A673 (cell line): ENCODE data around the gene TGM3. TPM values are rescaled to one million over a fixed set of nuclear protein-coding genes. Genes with fewer than 3 reads are reported as not detected.
A peak's percentile ranks its signal among the peaks of the same experiment; 100 is the strongest.

Experiments
- Bru-seq: library from RNA; stranded (reverse); fragments of 400-500 nt; gene quantifications from one replicate; lab custom pipeline; 2021; lab: Mats Ljungman, UMichigan
- BruChase-seq, 2 experiments: library from RNA; stranded (reverse); fragments of 400-500 nt; gene quantifications; one replicate each; lab custom pipeline; 2021; lab: Mats Ljungman, UMichigan
- BruUV-seq: library from RNA; stranded (reverse); fragments of 400-500 nt; replicated peaks from 2 replicates; lab custom pipeline; 2021; lab: Mats Ljungman, UMichigan
- CTCF ChIA-PET: fragments of 300-600 bp; sonication (Branson Sonifier 250); formaldehyde crosslinking; loops from one replicate; lab custom pipeline; 2022; ENCODE audit warnings: antibody characterized with exemption; lab: Charles Lee
- POLR2A ChIA-PET: fragments of 300-600 bp; sonication (Branson Sonifier 250); formaldehyde crosslinking; loops from one replicate; lab custom pipeline; 2022; ENCODE audit warnings: antibody characterized with exemption; ENCODE audit not compliant: low non-redundant PET; lab: Charles Lee
- DNase-seq: peaks from one replicate; pipeline ENCODE4 v3.0.0-alpha.2; 2015; ENCODE audit warnings: low spot score
- H3K27ac ChIP-seq: fragments of 200-600 bp; sonication (generic); 2 replicates; pipeline ENCODE4 v1.5.1; 2016; ENCODE audit warnings: mixed run types, low read depth, mild to moderate bottlenecking, mixed read lengths, antibody characterized with exemption, low read length; ENCODE audit not compliant: poor library complexity, severe bottlenecking
- H3K27me3 ChIP-seq: fragments of 200-600 bp; sonication (generic); replicated peaks from 2 replicates; pipeline ENCODE4 v1.6.1; 2017; ENCODE audit warnings: mixed run types, low read depth, mild to moderate bottlenecking, mixed read lengths, antibody characterized with exemption, low read length; ENCODE audit not compliant: insufficient read depth, poor library complexity
- H3K36me3 ChIP-seq: fragments of 200-600 bp; sonication (generic); 2 replicates; pipeline ENCODE4 v1.6.1; 2016; ENCODE audit warnings: mixed run types, mild to moderate bottlenecking, mixed read lengths, antibody characterized with exemption, low read length; ENCODE audit not compliant: insufficient read depth, poor library complexity, severe bottlenecking
- H3K4me1 ChIP-seq: fragments of 200-600 bp; sonication (generic); 2 replicates; pipeline ENCODE4 v1.6.1; 2017; ENCODE audit warnings: mixed run types, mild to moderate bottlenecking, mixed read lengths, antibody characterized with exemption, low read length; ENCODE audit not compliant: insufficient read depth, poor library complexity, severe bottlenecking
- H3K4me3 ChIP-seq: fragments of 200-600 bp; sonication (generic); 2 replicates; pipeline ENCODE4 v1.5.1; 2016; ENCODE audit warnings: low read depth, mixed run types, mild to moderate bottlenecking, mixed read lengths, low read length; ENCODE audit not compliant: poor library complexity, severe bottlenecking
- H3K9me3 ChIP-seq: fragments of 200-600 bp; sonication (generic); 2 replicates; pipeline ENCODE4 v1.6.1; 2016; ENCODE audit warnings: mixed run types, low read depth, mild to moderate bottlenecking, mixed read lengths, antibody characterized with exemption, low read length; ENCODE audit not compliant: poor library complexity, severe bottlenecking
- CTCF ChIP-seq: fragments of 300-800, 200-600 bp; sonication (generic); conservative IDR thresholded peaks from 2 replicates; pipeline ENCODE4 v1.5.1; 2017; ENCODE audit warnings: low read depth, mild to moderate bottlenecking, antibody characterized with exemption, low read length, moderate library complexity, mixed read lengths
- EZH2 ChIP-seq: fragments of 200-600 bp; sonication (generic); IDR thresholded peaks from 2 replicates; pipeline ENCODE4 v1.6.1; 2017; ENCODE audit warnings: borderline replicate concordance, low read depth, mild to moderate bottlenecking, mixed read lengths, antibody characterized with exemption, low read length; ENCODE audit not compliant: poor library complexity, severe bottlenecking
- intact Hi-C: fragments of 100-400 bp; cut with micrococcal nuclease; formaldehyde crosslinking; loops from one replicate; pipeline ENCODE4 v1.10.0; 2022; ENCODE audit not compliant: unreplicated experiment
- long read RNA-seq: library from polyadenylated mRNA; stranded (forward); transcript quantifications from one replicate; pipeline ENCODE4 v2.0.0, GENCODE V29; 2022
- total RNA-seq: library from RNA; stranded (reverse); gene quantifications from 2 replicates; pipeline ENCODE4 v1.2.3, GENCODE V29; 2021

The TGM3 gene
- total RNA-seq, result 0.11 TPM in 1 of 2 replicates, not detected in the other
- Bru-seq, nascent RNA, result percentile 9 among the genes with signal in this experiment
- BruChase-seq, experiment 1, labeled RNA remaining after a 2-hour chase, result percentile 7 among the genes with signal in this experiment
- percentile 13 among the genes with signal in this experiment for BruChase-seq, experiment 2, labeled RNA remaining after a 6-hour chase
- long read RNA-seq, result 0 reads

GRCh38 chr20:2295886-2296515 lies at the start of gene TGM3:
Gene TGM3 (plus strand): TSS chr20:2296001. CDS start chr20:2296064, 63 bp downstream.
- no peak within 1 kb of the TSS for H3K27ac ChIP-seq
- CTCF ChIA-PET, result no interaction called here
- no peaks in the 10 kb centered on the region for H3K4me1 ChIP-seq
- no peaks in the 10 kb centered on the region for H3K36me3 ChIP-seq
- TF ChIP-seq CTCF (no peak), EZH2 (no peak)
- H3K4me3 ChIP-seq, result no peak within 1 kb of the TSS
- no peaks in the 10 kb centered on the region for H3K9me3 ChIP-seq
- POLR2A ChIA-PET, result no interaction called here
- no peak for DNase-seq
- no TSS peak for BruUV-seq
- no peaks in the 10 kb centered on the region for H3K27me3 ChIP-seq
- intact Hi-C loops, result no loop called here

- Histone ChIP-seq H3K4me3 (no peak overlapping the region), H3K4me1 (peaks cover 7% of the 10 kb centered on the region), H3K27ac (no peak overlapping the region), H3K36me3 (no peaks in the 10 kb centered on the region), H3K9me3 (no peaks in the 10 kb centered on the region), H3K27me3 (peaks cover 22% of the 10 kb centered on the region)
- BruUV-seq, result no TSS peak
- ChIA-PET CTCF (interaction anchor here (0.7 kb wide), 1 partner anchor 929 kb away, joined by 3 read pairs; no protein-coding TSS in a partner anchor), POLR2A (no interaction called here)
- intact Hi-C loops, result no loop called here
- DNase-seq, result peak; percentile 47
- TF ChIP-seq EZH2, result no peak
- TF ChIP-seq CTCF, result no peak
Observed at GRCh38 chr20:2246069-2246491, 49.7 kb upstream of the TGM3 start.

- H3K4me3 ChIP-seq, result no peak overlapping the region
- ChIA-PET POLR2A (no interaction called here), CTCF (no interaction called here)
- H3K9me3 ChIP-seq, result no peaks in the 10 kb centered on the region
- H3K27me3 ChIP-seq, result peaks cover 22% of the 10 kb centered on the region
- BruUV-seq, result no TSS peak
- no peaks in the 10 kb centered on the region for H3K36me3 ChIP-seq
- H3K27ac ChIP-seq, result no peak overlapping the region
- no peak for TF ChIP-seq EZH2
- no peak for TF ChIP-seq CTCF
- peaks cover 7% of the 10 kb centered on the region for H3K4me1 ChIP-seq
- intact Hi-C loops, result no loop called here
- no peak for DNase-seq
Observed at GRCh38 chr20:2248837-2249236, 47.0 kb upstream of the TGM3 start.
